GM12874 (cell line): Measurements from ENCODE around the gene SEC14L1.

ENCODE experiments used
- CTCF ChIP-seq: IDR thresholded peaks from 2 replicates; pipeline ENCODE4 v1.5.1; 2011; ENCODE audit warnings: low read depth, mild to moderate bottlenecking, control low read depth, low read length, moderate library complexity; ENCODE audit not compliant: insufficient read depth

The SEC14L1 gene

DNA sequence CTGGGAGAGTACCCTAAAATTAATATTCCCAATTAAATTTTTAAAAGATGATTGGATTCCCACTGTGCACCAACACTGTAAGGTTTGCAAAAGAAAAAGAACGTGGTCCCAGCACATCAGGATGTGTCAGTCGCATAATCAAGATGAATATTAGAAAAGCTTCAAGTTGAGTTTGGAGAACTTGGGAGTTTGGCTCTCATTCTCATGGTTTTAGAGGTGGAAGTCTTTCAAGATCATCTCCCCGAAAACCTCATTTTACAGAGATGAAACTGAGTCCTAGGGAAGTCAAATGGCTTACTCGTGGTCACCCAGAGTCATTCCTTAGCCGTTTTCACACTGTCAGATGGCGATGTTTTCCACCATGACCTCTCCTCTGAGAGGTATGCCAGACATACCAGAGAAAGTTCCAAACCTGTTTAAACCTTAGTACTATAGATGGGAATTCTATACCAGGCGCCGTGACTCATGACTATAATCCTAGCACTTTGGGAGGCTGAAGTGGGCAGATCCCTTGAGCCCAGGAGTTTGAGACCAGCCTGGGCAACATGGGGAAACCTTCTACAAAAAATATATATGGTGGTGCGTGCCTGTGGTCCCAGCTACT, 1.2 kb downstream of the SEC14L1 start:
- no peak for TF ChIP-seq CTCF

DNA sequence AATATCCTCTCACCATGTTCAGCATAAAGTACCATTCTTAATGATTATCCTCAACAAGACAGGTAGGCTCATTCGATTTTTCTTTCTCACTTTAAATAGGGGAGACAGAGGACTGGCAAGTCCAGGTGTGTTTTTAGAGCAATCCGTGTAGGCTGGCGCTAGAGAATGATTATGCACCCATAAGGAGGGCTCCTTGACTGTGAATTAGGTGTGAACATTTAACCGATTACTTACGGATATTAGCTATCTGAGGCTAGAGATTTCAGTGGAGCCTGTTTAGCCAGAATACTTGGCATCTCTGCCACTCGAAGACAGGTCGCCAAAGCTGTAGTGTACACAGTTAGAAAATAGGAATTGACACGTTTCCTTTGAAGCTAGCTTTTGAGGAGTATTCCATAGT, 1.9 kb downstream of the SEC14L1 start:
- no peak for TF ChIP-seq CTCF

DNA sequence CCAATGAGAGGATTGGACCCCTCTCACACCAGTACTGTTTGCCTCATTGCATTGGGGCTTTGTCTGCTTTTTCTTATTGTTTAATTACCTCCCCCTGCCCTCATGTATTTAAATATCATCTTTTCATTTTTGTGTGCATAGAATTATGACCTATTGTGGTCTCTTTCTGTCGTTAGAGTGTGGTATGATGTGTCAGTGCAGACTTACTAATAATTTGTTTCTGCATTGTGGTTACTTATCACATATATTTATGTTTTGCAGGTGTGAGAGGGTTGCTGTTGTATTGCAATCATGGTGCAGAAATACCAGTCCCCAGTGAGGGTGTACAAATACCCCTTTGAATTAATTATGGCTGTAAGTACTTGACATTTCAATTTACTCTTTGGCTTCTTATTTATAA, 2.5 kb downstream of the SEC14L1 start:
- no peak for TF ChIP-seq CTCF

DNA sequence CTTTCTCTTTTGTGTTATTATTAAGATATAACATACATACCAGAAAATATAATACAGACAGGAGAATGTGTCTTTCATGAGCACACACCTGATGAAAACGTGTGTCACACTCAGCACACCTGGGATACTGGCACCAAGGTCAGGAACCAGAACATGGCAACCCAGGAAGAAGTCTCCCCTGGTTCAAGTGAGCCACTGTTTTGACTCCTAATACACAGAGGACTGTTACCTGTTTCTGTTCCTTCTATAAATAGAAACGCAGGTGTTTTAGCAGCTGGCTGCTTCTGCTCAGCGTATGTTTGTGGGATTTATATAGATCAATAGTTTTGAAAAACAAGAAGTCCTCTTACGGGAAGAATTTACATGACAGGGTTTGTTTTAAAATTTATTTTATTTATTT, 3.5 kb downstream of the SEC14L1 start:
- no peak for TF ChIP-seq CTCF

GRCh38 chr17:77145224-77145611, 4.4 kb downstream of the SEC14L1 start:
- no peak for TF ChIP-seq CTCF

GRCh38 chr17:77145612-77146245, 5.0 kb downstream of the SEC14L1 start:
- no peak for TF ChIP-seq CTCF

- TF ChIP-seq CTCF: no peak
Measured at GRCh38 chr17:77146246-77146632, 5.5 kb downstream of the SEC14L1 start.
